BLaER1 treated with 17β-estradiol and CSF1 and Interleukin-3, amounts not matched to agents 10 nM and 100 nM (cell line): ENCODE measurements around the gene CKAP2L.
A peak's percentile ranks its signal among the peaks of the same experiment; 100 is the strongest.
"Not testable (repeated sequence)": the region's sequence is repeated elsewhere in the genome, so short reads cannot be mapped to it uniquely, and the experiment has no call there.

ENCODE experiments used
- H3K27ac ChIP-seq, 11 experiments: shearing (Covaris generic); formaldehyde crosslinking; 2 replicates each; pipeline ENCODE4 v1.8.1; 2022
- H3K27me3 ChIP-seq, 11 experiments: shearing (Covaris generic); formaldehyde crosslinking; 2 replicates each; pipeline ENCODE4 v1.8.1; 2022
- H3K36me3 ChIP-seq, 11 experiments: shearing (Covaris generic); formaldehyde crosslinking; 2 replicates each; pipeline ENCODE4 v1.8.1; 2022
- H3K4me1 ChIP-seq, 10 experiments: shearing (Covaris generic); formaldehyde crosslinking; 2 replicates each; pipeline ENCODE4 v1.8.1; 2022
- H3K4me2 ChIP-seq, 11 experiments: shearing (Covaris generic); formaldehyde crosslinking; 2 replicates each; pipeline ENCODE4 v1.8.1; 2022
- H3K4me3 ChIP-seq, 10 experiments: shearing (Covaris generic); formaldehyde crosslinking; 2 replicates each; pipeline ENCODE4 v1.8.1; 2022
- H3K9ac ChIP-seq, 11 experiments: shearing (Covaris generic); formaldehyde crosslinking; 2 replicates each; pipeline ENCODE4 v1.8.1; 2022
- H3K9me3 ChIP-seq, 11 experiments: shearing (Covaris generic); formaldehyde crosslinking; replicated peaks in 1 of 11; 2 replicates each; pipeline ENCODE4 v1.8.1; 2022
- H4K20me1 ChIP-seq, 11 experiments: shearing (Covaris generic); formaldehyde crosslinking; 2 replicates each; pipeline ENCODE4 v1.8.1; 2022
- Cebpa-rat ChIP-seq, 11 experiments: shearing (Covaris generic); IDR thresholded peaks; 2 replicates each; pipeline ENCODE4 v1.8.1; 2022

Gene CKAP2L

GRCh38 chr2:112723547-112723940 is 40.9 kb downstream of the CKAP2L start:
- Histone ChIP-seq H3K27me3 (no peaks in the 10 kb centered on the region), H3K9ac (no peak overlapping the region), H3K9me3 (no peaks in the 10 kb centered on the region), H3K4me2 (peak overlapping the region in 4 of 11 experiments; percentile 15 to 70 (median 57); a peak in 7 of 22 replicates), H3K36me3 (no peaks in the 10 kb centered on the region), H3K4me1 (peaks cover 25 to 85% (median 57%) of the 10 kb centered on the region in 10 experiments), H3K27ac (peak overlapping the region in 4 of 11 experiments; percentile 28 to 63 (median 46); a peak in 7 of 22 replicates), H3K4me3 (no peak overlapping the region), H4K20me1 (no peaks in the 10 kb centered on the region)
- no peak for TF ChIP-seq Cebpa-rat (IDR thresholded peaks at IDR 0.05)

GRCh38 chr2:112722816-112723546 is 41.4 kb downstream of the CKAP2L start:
- Histone ChIP-seq H3K27me3 (no peaks in the 10 kb centered on the region), H3K9ac (no peak overlapping the region), H3K9me3 (peaks cover 0 to 4% (median 0%) of the 10 kb centered on the region in 11 experiments; a peak in 6 of 22 replicates), H3K36me3 (no peaks in the 10 kb centered on the region), H4K20me1 (no peaks in the 10 kb centered on the region), H3K4me3 (no peak overlapping the region), H3K4me2 (peak overlapping the region in 4 of 11 experiments; percentile 15 to 70 (median 57); a peak in 7 of 22 replicates), H3K27ac (peak overlapping the region in 6 of 11 experiments; percentile 17 to 63 (median 36); a peak in 7 of 22 replicates), H3K4me1 (peaks cover 19 to 79% (median 51%) of the 10 kb centered on the region in 10 experiments)
- no peak for TF ChIP-seq Cebpa-rat (IDR thresholded peaks at IDR 0.05)

GRCh38 chr2:112721819-112722522 is 42.4 kb downstream of the CKAP2L start:
- Histone ChIP-seq H3K9ac (no peak overlapping the region), H3K27me3 (no peaks in the 10 kb centered on the region), H3K27ac (peak overlapping the region in 3 of 11 experiments; percentile 23 to 63 (median 49); a peak in 5 of 22 replicates), H3K4me2 (peak overlapping the region in 3 of 11 experiments; percentile 60 to 76 (median 70); a peak in 4 of 22 replicates), H3K36me3 (no peaks in the 10 kb centered on the region), H3K9me3 (peaks cover 0 to 13% (median 4%) of the 10 kb centered on the region in 11 experiments; a peak in 8 of 22 replicates), H3K4me1 (peaks cover 19 to 69% (median 41%) of the 10 kb centered on the region in 10 experiments; a peak in 19 of 20 replicates), H4K20me1 (no peaks in the 10 kb centered on the region), H3K4me3 (no peak overlapping the region)
- no peak for TF ChIP-seq Cebpa-rat (IDR thresholded peaks at IDR 0.05)

- Histone ChIP-seq H3K9ac (no peak within 1 kb of the TSS), H3K4me1 (peaks cover 10 to 58% (median 31%) of the 10 kb centered on the region in 10 experiments; a peak in 19 of 20 replicates), H3K27ac (peak within 1 kb of the TSS in 4 of 11 experiments; percentile 37 to 61 (median 40); a peak in 5 of 22 replicates), H3K4me3 (no peak within 1 kb of the TSS), H3K27me3 (no peaks in the 10 kb centered on the region), H3K36me3 (no peaks in the 10 kb centered on the region), H4K20me1 (no peaks in the 10 kb centered on the region), H3K9me3 (peaks cover 0 to 13% (median 4%) of the 10 kb centered on the region in 11 experiments; a peak in 8 of 22 replicates), H3K4me2 (peak within 1 kb of the TSS; percentile 16 to 76 (median 51); a peak in 19 of 22 replicates)
- TF ChIP-seq Cebpa-rat (IDR thresholded peaks at IDR 0.05), result no peak
Measured at GRCh38 chr2:112720785-112721184, 43.6 kb downstream of the CKAP2L start, which contains the start of gene NT5DC4. NT5DC4 (plus strand) TSS chr2:112721020; CDS start chr2:112721080, 60 bp downstream.

GRCh38 chr2:112718863-112719370 is 45.5 kb downstream of the CKAP2L start:
- Histone ChIP-seq H3K27ac (no peak overlapping the region), H3K9ac (no peak overlapping the region), H4K20me1 (no peaks in the 10 kb centered on the region), H3K27me3 (no peaks in the 10 kb centered on the region), H3K36me3 (no peaks in the 10 kb centered on the region), H3K9me3 (peaks cover 0 to 13% (median 4%) of the 10 kb centered on the region in 11 experiments; a peak in 8 of 22 replicates), H3K4me3 (no peak overlapping the region), H3K4me2 (no peak overlapping the region), H3K4me1 (peaks cover 12 to 41% (median 18%) of the 10 kb centered on the region in 10 experiments; a peak in 18 of 20 replicates)
- TF ChIP-seq Cebpa-rat (IDR thresholded peaks at IDR 0.05), result no peak

GRCh38 chr2:112716826-112717352 is 47.5 kb downstream of the CKAP2L start:
- H3K27ac ChIP-seq, H3K4me3 ChIP-seq, H3K4me2 ChIP-seq, H3K9ac ChIP-seq, H4K20me1 ChIP-seq, H3K27me3 ChIP-seq, H3K36me3 ChIP-seq: not testable (repeated sequence)
- Histone ChIP-seq H3K4me1 (peaks cover 29 to 41% (median 35%) of the 10 kb centered on the region in 10 experiments), H3K9me3 (peaks cover 0 to 13% (median 4%) of the 10 kb centered on the region in 11 experiments; a peak in 8 of 22 replicates)

- not testable (repeated sequence) for H3K4me2 ChIP-seq, H3K36me3 ChIP-seq, H3K27ac ChIP-seq, H3K9ac ChIP-seq, H4K20me1 ChIP-seq, H3K27me3 ChIP-seq, H3K4me3 ChIP-seq
- peaks cover 29 to 41% (median 33%) of the 10 kb centered on the region in 10 experiments for H3K4me1 ChIP-seq
- peaks cover 0 to 13% (median 4%) of the 10 kb centered on the region in 11 experiments; a peak in 8 of 22 replicates for H3K9me3 ChIP-seq
Measured at GRCh38 chr2:112716094-112716493, 48.3 kb downstream of the CKAP2L start.

- Histone ChIP-seq H3K4me1 (peaks cover 19 to 41% (median 29%) of the 10 kb centered on the region in 10 experiments), H3K9ac (no peak overlapping the region), H3K4me2 (no peak overlapping the region), H3K36me3 (no peaks in the 10 kb centered on the region), H3K4me3 (no peak overlapping the region), H3K9me3 (peaks cover 0 to 13% (median 4%) of the 10 kb centered on the region in 11 experiments; a peak in 8 of 22 replicates), H3K27me3 (no peaks in the 10 kb centered on the region), H4K20me1 (no peaks in the 10 kb centered on the region), H3K27ac (no peak overlapping the region)
- TF ChIP-seq Cebpa-rat (IDR thresholded peaks at IDR 0.05), result no peak
Measured at GRCh38 chr2:112714836-112715631, 49.4 kb downstream of the CKAP2L start.
